ENCODE results near the gene C11orf86. TPM values are rescaled to one million over a fixed set of nuclear protein-coding genes. Genes with fewer than 3 reads are reported as not detected.

The C11orf86 gene
- total and polyA plus RNA-seq, 2 experiments from 2014 or later, result 0.21 to 0.74 TPM

GRCh38 chr11:67001332-67001731 lies 26.2 kb downstream of the C11orf86 start:
- H3K4me3 ChIP-seq, result no peak overlapping the region
- Mint-ChIP-seq H3K36me3 (ENCODE audit: low read depth) (no peaks in the 10 kb centered on the region), H3K27ac (no peak overlapping the region), H3K27me3 (ENCODE audit: insufficient read depth, low read depth, poor library complexity) (peaks cover 13% of the 10 kb centered on the region), H3K4me1 (peaks cover 21% of the 10 kb centered on the region), H3K9me3 (no peaks in the 10 kb centered on the region), H3K4me3 (no peak overlapping the region)
- H3K4me2 ChIP-seq, result no peak overlapping the region
- H3K4me1 ChIP-seq (ENCODE audit: insufficient read depth), result peaks cover 22% of the 10 kb centered on the region
- peaks cover 6% of the 10 kb centered on the region; the same call in 1 of the 2 replicates for H3F3A ChIP-seq (replicated peaks; ENCODE audit: low read depth)
- no peaks in the 10 kb centered on the region for H3K79me2 ChIP-seq (replicated peaks; ENCODE audit: insufficient read depth)
- no peaks in the 10 kb centered on the region for H4K20me1 ChIP-seq (replicated peaks; ENCODE audit: insufficient read depth)
- H3K36me3 ChIP-seq (ENCODE audit: insufficient read depth), result no peaks in the 10 kb centered on the region
- ATAC-seq, result no peak
- no peak overlapping the region for H3K27ac ChIP-seq (ENCODE audit: low read depth)
- no peak for TF ChIP-seq EZH2 (IDR thresholded peaks at IDR 0.05; ENCODE audit: low read depth, unreplicated experiment)
- H2AFZ ChIP-seq, result no peak overlapping the region
- no peak for DNase-seq (ENCODE audit: low spot score)
- H3K27me3 ChIP-seq (ENCODE audit: insufficient read depth), result no peaks in the 10 kb centered on the region
- H3K9me2 ChIP-seq (ENCODE audit: insufficient read depth), result no peaks in the 10 kb centered on the region

GRCh38 chr11:67002297-67002913 lies 27.3 kb downstream of the C11orf86 start:
- peak overlapping the region; percentile 94 for H3K27ac Mint-ChIP-seq
- H3K4me3 Mint-ChIP-seq, result peak overlapping the region; percentile 30
- no peaks in the 10 kb centered on the region for H3K36me3 Mint-ChIP-seq (ENCODE audit: low read depth)
- peak overlapping the region; percentile 75 for H2AFZ ChIP-seq
- no peaks in the 10 kb centered on the region for H3K9me2 ChIP-seq (ENCODE audit: insufficient read depth)
- no peaks in the 10 kb centered on the region for H3K27me3 ChIP-seq (ENCODE audit: insufficient read depth)
- H3K27me3 Mint-ChIP-seq (ENCODE audit: insufficient read depth, low read depth, poor library complexity), result peaks cover 19% of the 10 kb centered on the region
- no peaks in the 10 kb centered on the region for H3K79me2 ChIP-seq (replicated peaks; ENCODE audit: insufficient read depth)
- H3K27ac ChIP-seq (ENCODE audit: low read depth), result peak overlapping the region; percentile 67
- H3K4me2 ChIP-seq, result peak overlapping the region; percentile 63
- peak overlapping the region; percentile 22; the same call in 1 of the 2 replicates for H3K4me3 ChIP-seq
- ATAC-seq (peak; percentile 88), DNase-seq (ENCODE audit: low spot score) (peak; percentile 79)
- no peaks in the 10 kb centered on the region for H3K36me3 ChIP-seq (ENCODE audit: insufficient read depth)
- H3K9me3 Mint-ChIP-seq, result no peaks in the 10 kb centered on the region
- H4K20me1 ChIP-seq (replicated peaks; ENCODE audit: insufficient read depth), result no peaks in the 10 kb centered on the region
- peaks cover 29% of the 10 kb centered on the region for H3K4me1 Mint-ChIP-seq
- TF ChIP-seq ZNF462 (CRISPR knock-in tag; IDR thresholded peaks at IDR 0.05) (peak; percentile 73), NANOG (IDR thresholded peaks at IDR 0.05; ENCODE audit: borderline replicate concordance) (peak; percentile 42; the same call in 1 of the 2 replicates), EZH2 (IDR thresholded peaks at IDR 0.05; ENCODE audit: low read depth, unreplicated experiment) (no peak)
- H3F3A ChIP-seq (replicated peaks; ENCODE audit: low read depth), result peaks cover 6% of the 10 kb centered on the region; the same call in 1 of the 2 replicates
- peaks cover 25% of the 10 kb centered on the region for H3K4me1 ChIP-seq (ENCODE audit: insufficient read depth)
